Breast epithelium (tissue), 4 donors: Measurements from ENCODE around the gene PUS3. TPM values are rescaled to one million over a fixed set of nuclear protein-coding genes. Genes with fewer than 3 reads are reported as not detected.

Experiments
- DNase-seq, 2 donors: peaks; one replicate each; pipeline ENCODE4 v3.0.0-alpha.2; 2019; ENCODE audit warnings: low spot score in 2 of 2
- H3K27ac ChIP-seq, 2 donors: fragments of 200-600 bp; sonication (generic) in 1 of 2; one replicate each; pipeline ENCODE4 v1.5.1; 2016 to 2019; ENCODE audit warnings: mild to moderate bottlenecking in 1 of 2
- H3K27me3 ChIP-seq, 2 donors: fragments of 200-600 bp; sonication (generic) in 1 of 2; one replicate each; pipeline versions ENCODE4 v1.5.1 to v1.6.0; 2017 to 2019; ENCODE audit warnings: control low read depth in 1 of 2, mild to moderate bottlenecking in 1 of 2
- H3K36me3 ChIP-seq: fragments of 200-600 bp; one replicate; pipeline ENCODE4 v1.5.1; 2019
- H3K4me1 ChIP-seq, 2 donors: fragments of 200-600 bp; sonication (generic); one replicate each; pipeline ENCODE4 v1.5.1; 2016 to 2019; ENCODE audit warnings: control low read depth in 1 of 2
- H3K4me3 ChIP-seq, 3 donors: fragments of 200-600 bp; sonication (generic); 1 replicate in 2 of 3; 2 replicates in 1 of 3; pipeline ENCODE4 v1.5.1; 2016 to 2019; ENCODE audit warnings: mild to moderate bottlenecking in 3 of 3, moderate library complexity in 2 of 3
- H3K9me3 ChIP-seq, 2 donors: fragments of 200-600 bp; sonication (generic) in 1 of 2; one replicate each; pipeline ENCODE4 v1.5.1; 2016 to 2019; ENCODE audit warnings: control low read depth in 1 of 2
- POLR2A ChIP-seq: fragments of 450-650 bp; IDR thresholded peaks from one replicate; pipeline ENCODE4 v1.6.1; 2016; ENCODE audit warnings: antibody characterized with exemption, mild to moderate bottlenecking, moderate library complexity
- POLR2AphosphoS5 ChIP-seq, 3 donors: sonication (generic); formaldehyde crosslinking; IDR thresholded peaks; one replicate each; pipeline ENCODE4 v1.6.1; 2017; ENCODE audit warnings: antibody characterized with exemption in 3 of 3
- intact Hi-C: fragments of 100-400 bp; cut with DNase I; formaldehyde crosslinking; loops from one replicate; pipeline ENCODE4 v1.15.1; 2023; ENCODE audit warnings: low total_unique reads
- total RNA-seq, 3 donors: library from RNA; depleted of rRNA; stranded (reverse); fragments of >200 nt; gene quantifications; one replicate each; pipeline ENCODE4 v1.1.0, GENCODE V29; 2016
- TF ChIP-seq, protein P1 (sequence below), 3 donors: fragments of 450-650 bp; IDR thresholded peaks; one replicate each; pipeline ENCODE4 v1.5.1; 2016 to 2017; ENCODE audit warnings: antibody characterized with exemption in 3 of 3, mild to moderate bottlenecking in 3 of 3, moderate library complexity in 3 of 3

PUS3 gene
- total RNA-seq, 3 donors from 2014 or later = 5.6 to 10.2 (median 8.6) TPM

DNA sequence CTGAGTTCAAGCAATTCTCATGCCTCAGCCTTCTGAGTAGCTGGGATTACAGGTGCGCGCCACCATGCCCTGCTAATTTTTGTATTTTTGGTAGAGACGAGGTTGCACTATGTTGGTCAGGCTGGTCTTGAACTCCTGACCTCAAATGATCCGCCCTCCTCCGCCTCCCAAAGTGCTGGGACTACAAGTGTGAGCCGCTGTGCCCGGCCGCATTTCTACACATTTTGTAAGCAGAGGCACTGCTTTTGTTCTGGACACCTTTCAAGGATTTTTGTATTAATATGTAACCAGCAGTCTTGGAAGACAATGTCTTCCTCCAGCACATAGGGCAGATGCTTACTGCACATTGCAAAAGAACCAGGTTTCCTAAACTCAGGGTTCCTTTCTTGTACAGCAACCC is 31.5 kb upstream of the PUS3 start:
- no peak for DNase-seq

DNA sequence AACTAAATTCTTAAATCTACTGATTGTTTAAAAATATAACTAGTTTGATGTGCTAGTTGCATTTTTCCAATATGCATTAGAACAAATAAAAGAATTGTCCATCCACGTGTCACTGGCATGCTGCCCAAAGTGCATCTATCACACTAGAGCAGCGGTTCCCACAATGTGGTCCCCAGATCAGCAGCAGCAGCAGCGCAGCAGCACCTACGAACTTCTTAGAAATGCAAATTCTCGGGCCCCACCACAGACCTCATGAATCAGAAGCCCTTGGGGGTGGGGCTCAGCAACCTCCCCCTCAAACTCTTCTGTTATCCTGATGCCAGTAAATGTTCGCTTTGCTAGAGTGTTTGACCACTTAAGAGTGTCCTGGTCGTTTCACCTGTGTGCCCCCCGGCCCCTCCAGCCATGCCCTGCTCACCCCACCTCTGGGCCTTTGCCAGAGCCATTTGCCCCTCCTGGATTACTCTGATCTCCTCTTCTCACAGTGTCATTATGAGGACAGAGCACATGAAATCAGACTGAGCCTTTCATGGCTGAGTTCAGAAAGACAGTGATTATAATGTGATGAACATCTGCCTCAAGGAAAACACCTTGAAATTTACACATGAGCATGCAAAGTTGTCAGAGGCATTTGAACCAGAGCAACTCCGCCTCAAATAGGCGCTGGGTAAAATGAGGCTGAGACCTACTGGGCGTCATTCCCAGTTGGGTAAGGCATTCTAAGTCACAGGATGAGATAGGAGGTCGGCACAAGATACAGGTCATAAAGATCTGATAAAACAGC is 30.2 kb upstream of the PUS3 start:
- no peak for DNase-seq
- intact Hi-C loops = loop anchor here (5.0 kb wide), 1 partner anchor 776 kb away; no protein-coding TSS in a partner anchor
- no peaks in the 10 kb centered on the region for H3K27me3 ChIP-seq

More for the DNA sequence above, 31.5 kb upstream of the PUS3 start:
- Histone ChIP-seq H3K4me3 (no peak overlapping the region), H3K27ac (no peak overlapping the region), H3K4me1 (no peaks in the 10 kb centered on the region), H3K9me3 (no peaks in the 10 kb centered on the region), H3K27me3 (no peaks in the 10 kb centered on the region), H3K36me3 (no peaks in the 10 kb centered on the region)
- intact Hi-C loops = loop anchor here (5.0 kb wide), 1 partner anchor 777 kb away; no protein-coding TSS in a partner anchor
- TF ChIP-seq POLR2A = no peak
- TF ChIP-seq POLR2AphosphoS5 (IDR thresholded peaks at IDR 0.05) = no peak
- TF ChIP-seq, protein P1, sequence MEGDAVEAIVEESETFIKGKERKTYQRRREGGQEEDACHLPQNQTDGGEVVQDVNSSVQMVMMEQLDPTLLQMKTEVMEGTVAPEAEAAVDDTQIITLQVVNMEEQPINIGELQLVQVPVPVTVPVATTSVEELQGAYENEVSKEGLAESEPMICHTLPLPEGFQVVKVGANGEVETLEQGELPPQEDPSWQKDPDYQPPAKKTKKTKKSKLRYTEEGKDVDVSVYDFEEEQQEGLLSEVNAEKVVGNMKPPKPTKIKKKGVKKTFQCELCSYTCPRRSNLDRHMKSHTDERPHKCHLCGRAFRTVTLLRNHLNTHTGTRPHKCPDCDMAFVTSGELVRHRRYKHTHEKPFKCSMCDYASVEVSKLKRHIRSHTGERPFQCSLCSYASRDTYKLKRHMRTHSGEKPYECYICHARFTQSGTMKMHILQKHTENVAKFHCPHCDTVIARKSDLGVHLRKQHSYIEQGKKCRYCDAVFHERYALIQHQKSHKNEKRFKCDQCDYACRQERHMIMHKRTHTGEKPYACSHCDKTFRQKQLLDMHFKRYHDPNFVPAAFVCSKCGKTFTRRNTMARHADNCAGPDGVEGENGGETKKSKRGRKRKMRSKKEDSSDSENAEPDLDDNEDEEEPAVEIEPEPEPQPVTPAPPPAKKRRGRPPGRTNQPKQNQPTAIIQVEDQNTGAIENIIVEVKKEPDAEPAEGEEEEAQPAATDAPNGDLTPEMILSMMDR (IDR thresholded peaks at IDR 0.05) = no peak

DNA sequence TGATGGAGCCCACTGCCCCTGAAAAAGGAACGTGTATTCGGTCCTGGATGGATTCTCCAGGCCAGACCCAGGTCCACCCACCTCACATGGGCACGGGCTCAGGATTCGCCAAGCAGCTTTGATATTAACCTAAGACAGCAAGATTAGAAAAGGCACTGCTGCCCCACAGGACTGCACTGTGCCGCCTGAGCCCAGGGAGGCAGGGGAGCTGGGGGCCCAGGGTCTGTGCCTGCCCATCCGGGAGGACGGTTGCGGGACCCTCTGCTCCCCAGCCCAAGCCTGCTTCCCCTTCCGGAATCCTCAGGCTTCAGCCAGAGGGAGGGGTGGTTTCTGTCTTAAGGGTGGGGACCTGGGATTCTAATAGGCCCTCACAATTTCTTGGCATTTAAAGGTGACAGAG is 29.3 kb upstream of the PUS3 start:
- DNase-seq = no peak
- no peak overlapping the region for H3K27ac ChIP-seq
- no peaks in the 10 kb centered on the region for H3K9me3 ChIP-seq
- H3K36me3 ChIP-seq = no peaks in the 10 kb centered on the region
- no peak overlapping the region for H3K4me3 ChIP-seq
- no peak for TF ChIP-seq POLR2A
- TF ChIP-seq POLR2AphosphoS5 (IDR thresholded peaks at IDR 0.05) = no peak
- TF ChIP-seq, protein P1 (IDR thresholded peaks at IDR 0.05) = no peak
- no peaks in the 10 kb centered on the region for H3K27me3 ChIP-seq
- H3K4me1 ChIP-seq = no peaks in the 10 kb centered on the region
- intact Hi-C loops = loop anchor here (5.0 kb wide), 1 partner anchor 775 kb away; no protein-coding TSS in a partner anchor

More for the DNA sequence above, 30.2 kb upstream of the PUS3 start:
- Histone ChIP-seq H3K4me3 (no peak overlapping the region), H3K4me1 (no peaks in the 10 kb centered on the region), H3K36me3 (no peaks in the 10 kb centered on the region), H3K9me3 (no peaks in the 10 kb centered on the region), H3K27ac (no peak overlapping the region)
- TF ChIP-seq, protein P1 (IDR thresholded peaks at IDR 0.05) = no peak
- TF ChIP-seq POLR2A (no peak), POLR2AphosphoS5 (IDR thresholded peaks at IDR 0.05) (no peak)

DNA sequence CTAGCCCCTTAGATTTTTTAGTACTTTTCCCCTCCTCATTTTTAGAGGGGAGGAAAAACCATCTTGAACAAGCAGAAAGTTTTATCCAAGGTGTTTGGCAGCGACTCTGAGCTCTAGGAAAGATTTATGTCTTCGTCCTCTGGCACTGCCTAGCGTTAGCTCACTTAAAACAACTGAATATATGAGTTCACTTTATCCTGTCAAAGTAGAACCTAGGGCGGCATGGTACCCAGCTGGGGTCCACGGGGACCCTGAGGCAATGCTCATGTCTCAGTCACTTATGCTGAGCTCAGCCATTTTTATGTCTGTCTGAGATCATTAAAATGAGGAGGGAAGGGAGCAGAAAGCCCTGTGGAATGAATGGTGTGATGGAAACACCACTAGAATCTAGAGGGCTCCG is 28.7 kb upstream of the PUS3 start:
- TF ChIP-seq, protein P1 (IDR thresholded peaks at IDR 0.05) = no peak
- TF ChIP-seq POLR2A (no peak), POLR2AphosphoS5 (IDR thresholded peaks at IDR 0.05) (no peak)
- Histone ChIP-seq H3K4me3 (no peak overlapping the region), H3K9me3 (no peaks in the 10 kb centered on the region), H3K27me3 (no peaks in the 10 kb centered on the region), H3K4me1 (no peaks in the 10 kb centered on the region), H3K27ac (no peak overlapping the region), H3K36me3 (no peaks in the 10 kb centered on the region)
- intact Hi-C loops = loop anchor here (5.0 kb wide), 1 partner anchor 774 kb away; no protein-coding TSS in a partner anchor
- no peak for DNase-seq

DNA sequence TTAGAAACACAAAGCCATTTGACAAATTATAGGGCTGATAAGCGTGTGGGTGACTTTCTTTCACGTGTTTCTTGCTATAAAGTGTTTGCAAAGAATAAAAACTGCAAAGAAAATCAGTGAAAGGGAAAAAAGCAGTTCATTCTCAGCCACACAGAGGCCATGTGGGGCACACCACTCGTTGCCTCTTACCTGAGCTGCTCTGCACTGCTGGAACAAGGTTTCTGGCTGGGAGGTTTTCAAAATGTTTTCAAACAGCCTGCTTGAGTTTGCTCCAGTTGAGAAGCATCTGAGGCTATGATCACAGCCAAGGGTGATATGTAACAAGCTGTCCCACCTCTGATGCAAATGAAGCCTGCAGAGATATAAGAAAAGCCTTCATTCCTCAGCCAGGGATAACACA is 28.1 kb upstream of the PUS3 start:
- H3K4me3 ChIP-seq = no peak overlapping the region
- no peaks in the 10 kb centered on the region for H3K36me3 ChIP-seq
- H3K9me3 ChIP-seq = no peaks in the 10 kb centered on the region
- H3K27me3 ChIP-seq = no peaks in the 10 kb centered on the region
- H3K27ac ChIP-seq = no peak overlapping the region
- intact Hi-C loops = loop anchor here (5.0 kb wide), 1 partner anchor 774 kb away; no protein-coding TSS in a partner anchor
- TF ChIP-seq POLR2A = no peak
- TF ChIP-seq, protein P1 (IDR thresholded peaks at IDR 0.05) = no peak
- TF ChIP-seq POLR2AphosphoS5 (IDR thresholded peaks at IDR 0.05) = no peak
- no peaks in the 10 kb centered on the region for H3K4me1 ChIP-seq
- no peak for DNase-seq
